ENCODE measurements around the gene MUSTN1. TPM values are rescaled to one million over a fixed set of nuclear protein-coding genes. Genes with fewer than 3 reads are reported as not detected.
A peak's percentile ranks its signal among the peaks of the same experiment; 100 is the strongest.

The MUSTN1 gene
- total and polyA plus RNA-seq, 7 donors: 4.2 to 12.7 (median 8.2) TPM; not detected in 1

GRCh38 chr3:52851348-52851747 lies 16.5 kb upstream of the MUSTN1 start:
- H3K27ac ChIP-seq: no peak overlapping the region
- H3K27me3 ChIP-seq: no peaks in the 10 kb centered on the region
- no peak for DNase-seq
- WGBS, 2 donors: 60 to 75% methylated on average over 3 of the region's 3 CpGs
- peaks cover 10 to 74% (median 21%) of the 10 kb centered on the region in 4 donors for H3K36me3 ChIP-seq
- TF ChIP-seq CTCF (IDR thresholded peaks at IDR 0.05) (peak in 3 of 4 experiments; percentile 20 to 26 (median 20)), POLR2AphosphoS5 (IDR thresholded peaks at IDR 0.05) (no peak)
- H3K9me3 ChIP-seq: no peaks in the 10 kb centered on the region
- H3K4me1 ChIP-seq: peaks cover 0 to 17% (median 3%) of the 10 kb centered on the region in 4 donors
- H3K4me3 ChIP-seq: no peak overlapping the region
- intact Hi-C loops (cut with DNase I): no loop called here

- intact Hi-C loops (cut with DNase I): loop anchor here (5.0 to 10.0 kb wide), 4 partner anchors 48 to 223 kb away; partner anchors contain the start of genes NEK4 and STIMATE
- WGBS, 2 donors: 97% methylated on average over 15 of the region's 15 CpGs
- no peak for DNase-seq
- no peaks in the 10 kb centered on the region for H3K9me3 ChIP-seq
- H3K27ac ChIP-seq: peak overlapping the region in 1 of 4 donors; percentile 75
- no peak for TF ChIP-seq POLR2A (IDR thresholded peaks at IDR 0.05)
- no peak for TF ChIP-seq POLR2AphosphoS5 (IDR thresholded peaks at IDR 0.05)
- no peak for TF ChIP-seq CTCF (IDR thresholded peaks at IDR 0.05)
- no peak for TF ChIP-seq EP300 (IDR thresholded peaks at IDR 0.05)
- H3K36me3 ChIP-seq: peaks cover 9 to 66% (median 21%) of the 10 kb centered on the region in 4 donors
- H3K4me1 ChIP-seq: peaks cover 0 to 32% (median 20%) of the 10 kb centered on the region in 4 donors
- no peaks in the 10 kb centered on the region for H3K27me3 ChIP-seq
- H3K4me3 ChIP-seq: no peak overlapping the region
Observed at GRCh38 chr3:52849656-52850055, 14.8 kb upstream of the MUSTN1 start.

GRCh38 chr3:52848617-52849016 lies 13.8 kb upstream of the MUSTN1 start:
- H3K27ac ChIP-seq: peak overlapping the region in 3 of 4 donors; percentile 4 to 75 (median 50)
- H3K9me3 ChIP-seq: no peaks in the 10 kb centered on the region
- peak; percentile 76 for DNase-seq
- TF ChIP-seq CTCF (IDR thresholded peaks at IDR 0.05) (no peak), POLR2A (IDR thresholded peaks at IDR 0.05) (no peak), EP300 (IDR thresholded peaks at IDR 0.05) (no peak), POLR2AphosphoS5 (IDR thresholded peaks at IDR 0.05) (peak in 1 of 4 donors; percentile 33)
- H3K27me3 ChIP-seq: no peaks in the 10 kb centered on the region
- H3K36me3 ChIP-seq: peaks cover 7 to 62% (median 21%) of the 10 kb centered on the region in 4 donors
- no peak overlapping the region for H3K4me3 ChIP-seq
- 79 to 88% methylated on average over 7 of the region's 7 CpGs for WGBS, 2 donors
- H3K4me1 ChIP-seq: peaks cover 0 to 43% (median 30%) of the 10 kb centered on the region in 4 donors
- intact Hi-C loops (cut with DNase I): loop anchor here (5.0 to 10.0 kb wide), 4 partner anchors 49 to 224 kb away; partner anchors contain the start of genes NEK4 and STIMATE

DNA sequence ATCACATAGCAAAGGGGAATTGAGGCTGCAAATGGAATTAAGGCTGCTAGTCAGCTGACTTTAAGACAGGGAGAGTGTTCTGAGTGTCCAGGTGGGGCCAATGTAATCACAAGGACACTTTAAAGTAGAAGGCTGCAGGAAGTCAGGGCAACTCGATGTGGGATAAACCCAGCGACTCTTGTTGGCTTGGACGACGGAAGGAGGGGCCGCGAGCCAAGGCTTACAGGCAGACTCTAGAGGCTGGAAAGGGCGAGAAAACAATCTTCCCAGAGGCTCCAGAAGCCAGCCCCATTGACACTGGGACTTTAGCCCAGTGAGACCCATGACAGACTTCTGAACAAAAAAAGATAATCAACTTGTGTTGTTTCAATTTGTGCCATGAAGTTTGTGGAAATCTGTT lies 12.9 kb upstream of the MUSTN1 start:
- Histone ChIP-seq H3K27ac (peak overlapping the region in 1 of 4 donors; percentile 75), H3K9me3 (no peaks in the 10 kb centered on the region), H3K4me1 (peaks cover 0 to 50% (median 30%) of the 10 kb centered on the region in 4 donors), H3K27me3 (no peaks in the 10 kb centered on the region), H3K4me3 (no peak overlapping the region), H3K36me3 (peaks cover 7 to 65% (median 21%) of the 10 kb centered on the region in 4 donors)
- 92 to 93% methylated on average over 7 of the region's 7 CpGs for WGBS, 2 donors
- intact Hi-C loops (cut with DNase I): loop anchor here (5.0 to 10.0 kb wide), 4 partner anchors 50 to 225 kb away; partner anchors contain the start of genes NEK4 and STIMATE
- TF ChIP-seq CTCF (IDR thresholded peaks at IDR 0.05): no peak
- TF ChIP-seq EP300 (IDR thresholded peaks at IDR 0.05): no peak
- TF ChIP-seq POLR2AphosphoS5 (IDR thresholded peaks at IDR 0.05): no peak
- TF ChIP-seq POLR2A (IDR thresholded peaks at IDR 0.05): no peak
- no peak for DNase-seq

Measured in sigmoid colon (tissue), 7 donors.